Naive B cell (primary cell): ENCODE results near the gene ONECUT1. TPM values are rescaled to one million over a fixed set of nuclear protein-coding genes. Genes with fewer than 3 reads are reported as not detected.
"Not testable (repeated sequence)": the region's sequence is repeated elsewhere in the genome, so short reads cannot be mapped to it uniquely, and the experiment has no call there.

ENCODE experiments used
- ATAC-seq, 2 donors: fragments of 150-1000 bp; cut with Tn5 transposase; 2 replicates each; pipeline ENCODE4 v1.10.0; 2021; ENCODE audit warnings: low read depth in 2 of 2, mild to moderate bottlenecking in 2 of 2, moderate library complexity in 2 of 2
- DNase-seq: peaks from one replicate; pipeline ENCODE4 v3.0.0; 2022
- H3K27ac Mint-ChIP-seq, 6 donors: one replicate each; pipeline ENCODE4 v1.8.0; 2020 to 2022; ENCODE audit warnings: mild to moderate bottlenecking in 6 of 6, mixed read lengths in 6 of 6, moderate library complexity in 5 of 6, inconsistent platforms in 2 of 6
- H3K27me3 Mint-ChIP-seq, 3 donors: one replicate each; pipeline ENCODE4 v1.8.0; 2021 to 2022; ENCODE audit warnings: mixed read lengths in 3 of 3, mild to moderate bottlenecking in 1 of 3
- H3K36me3 Mint-ChIP-seq, 2 donors: one replicate each; pipeline ENCODE4 v1.8.0; 2020 to 2022; ENCODE audit warnings: mixed read lengths in 2 of 2, inconsistent platforms in 1 of 2, mild to moderate bottlenecking in 1 of 2
- H3K4me1 Mint-ChIP-seq, 3 donors: one replicate each; pipeline ENCODE4 v1.8.0; 2020 to 2022; ENCODE audit warnings: mixed read lengths in 3 of 3, inconsistent platforms in 1 of 3, mild to moderate bottlenecking in 1 of 3, moderate library complexity in 1 of 3
- H3K4me3 Mint-ChIP-seq, 8 donors: one replicate each; pipeline ENCODE4 v1.8.0; 2020 to 2022; ENCODE audit warnings: mild to moderate bottlenecking in 8 of 8, mixed read lengths in 8 of 8, moderate library complexity in 8 of 8, inconsistent platforms in 2 of 8
- H3K9me3 Mint-ChIP-seq, 7 donors: one replicate each; pipeline ENCODE4 v1.8.0; 2020 to 2022; ENCODE audit warnings: mixed read lengths in 7 of 7, mild to moderate bottlenecking in 5 of 7, inconsistent platforms in 2 of 7, moderate library complexity in 1 of 7
- polyA plus RNA-seq, 6 donors: library from polyadenylated mRNA; unstranded; fragments of 300-500 nt; fragmentation: Illumina TruSeq; gene quantifications; one replicate each; pipeline ENCODE4 v1.2.3, GENCODE V29; 2021; ENCODE audit warnings: low read depth in 6 of 6

Gene ONECUT1
- polyA plus RNA-seq, result not detected

- Mint-ChIP-seq H3K27ac (peak within 1 kb of the TSS in 5 of 6 donors; percentile 57 to 97 (median 82)), H3K4me3 (peak within 1 kb of the TSS; percentile 50 to 93 (median 86)), H3K27me3 (peaks cover 60 to 95% (median 79%) of the 10 kb centered on the region in 3 donors), H3K36me3 (peaks cover 5 to 9% of the 10 kb centered on the region in 2 donors), H3K4me1 (peaks cover 27 to 50% (median 42%) of the 10 kb centered on the region in 3 donors), H3K9me3 (peaks cover 0 to 17% (median 8%) of the 10 kb centered on the region in 7 donors)
- DNase-seq, result peak; percentile 59
- ATAC-seq, result peak; percentile 70 to 74
Measured at GRCh38 chr15:52790169-52790708, at the start of gene ONECUT1. Gene ONECUT1, minus strand, starts transcription at chr15:52790336. Its CDS starts 452 bp downstream, at chr15:52789884.

GRCh38 chr15:52834379-52834778 lies 44.2 kb upstream of the ONECUT1 start:
- ATAC-seq (no peak), DNase-seq (no peak)
- Mint-ChIP-seq H3K36me3 (peaks cover 0 to 8% of the 10 kb centered on the region in 2 donors), H3K4me1 (no peaks in the 10 kb centered on the region), H3K9me3 (peaks cover 2 to 12% (median 7%) of the 10 kb centered on the region in 7 donors), H3K27ac (peak overlapping the region in 1 of 6 donors; percentile 52), H3K4me3 (no peak overlapping the region), H3K27me3 (peaks cover 20 to 35% (median 32%) of the 10 kb centered on the region in 3 donors)

- not testable (repeated sequence) for ATAC-seq, H3K36me3 Mint-ChIP-seq, DNase-seq, H3K4me1 Mint-ChIP-seq, H3K27ac Mint-ChIP-seq, H3K4me3 Mint-ChIP-seq
- Mint-ChIP-seq H3K9me3 (peaks cover 0 to 14% (median 9%) of the 10 kb centered on the region in 7 donors), H3K27me3 (peaks cover 37 to 53% (median 40%) of the 10 kb centered on the region in 3 donors)
Measured at GRCh38 chr15:52824169-52824942, 34.2 kb upstream of the ONECUT1 start.

- H3K9me3 Mint-ChIP-seq, result peaks cover 0 to 4% (median 2%) of the 10 kb centered on the region in 7 donors
- no peaks in the 10 kb centered on the region for H3K4me1 Mint-ChIP-seq
- no peak for DNase-seq
- H3K4me3 Mint-ChIP-seq, result no peak overlapping the region
- no peak for ATAC-seq
- no peak overlapping the region for H3K27ac Mint-ChIP-seq
- no peaks in the 10 kb centered on the region for H3K36me3 Mint-ChIP-seq
- peaks cover 51 to 62% (median 59%) of the 10 kb centered on the region in 3 donors for H3K27me3 Mint-ChIP-seq
Measured at GRCh38 chr15:52822475-52822874, 32.3 kb upstream of the ONECUT1 start.

GRCh38 chr15:52819253-52819652 lies 29.1 kb upstream of the ONECUT1 start:
- Mint-ChIP-seq H3K4me1 (no peaks in the 10 kb centered on the region), H3K27me3 (peaks cover 61 to 72% (median 64%) of the 10 kb centered on the region in 3 donors)

GRCh38 chr15:52815899-52816298 lies 25.8 kb upstream of the ONECUT1 start:
- H3K27ac Mint-ChIP-seq, H3K4me3 Mint-ChIP-seq, ATAC-seq, DNase-seq, H3K36me3 Mint-ChIP-seq, H3K4me1 Mint-ChIP-seq: not testable (repeated sequence)
- Mint-ChIP-seq H3K27me3 (peaks cover 62 to 72% (median 64%) of the 10 kb centered on the region in 3 donors), H3K9me3 (peaks cover 5 to 21% (median 10%) of the 10 kb centered on the region in 7 donors)

More at GRCh38 chr15:52819253-52819652, 29.1 kb upstream of the ONECUT1 start:
- no peak overlapping the region for H3K4me3 Mint-ChIP-seq
- peaks cover 0 to 8% of the 10 kb centered on the region in 2 donors for H3K36me3 Mint-ChIP-seq
- DNase-seq (no peak), ATAC-seq (no peak)
- peaks cover 5 to 21% (median 8%) of the 10 kb centered on the region in 7 donors for H3K9me3 Mint-ChIP-seq
- H3K27ac Mint-ChIP-seq, result no peak overlapping the region

DNA sequence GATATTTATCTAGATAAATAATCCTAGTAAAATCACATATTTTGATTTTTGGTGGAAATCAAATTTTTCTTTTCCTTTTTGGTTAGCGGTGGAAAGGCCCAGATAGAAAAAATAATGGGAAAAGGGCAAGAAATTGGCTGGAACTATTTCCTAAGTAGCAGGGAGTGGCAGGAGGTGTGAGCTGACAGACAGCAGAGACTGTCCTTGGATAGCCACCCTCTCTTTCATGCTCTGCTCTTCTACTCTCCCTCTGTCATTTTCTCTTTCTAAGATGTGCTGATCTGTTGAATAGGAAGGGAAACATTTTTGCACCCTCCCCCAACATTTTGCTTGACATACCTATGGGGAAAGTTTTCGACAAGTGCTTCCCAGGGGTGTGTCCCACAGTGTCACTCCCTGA lies 18.9 kb upstream of the ONECUT1 start:
- peaks cover 0 to 2% (median 0%) of the 10 kb centered on the region in 7 donors for H3K9me3 Mint-ChIP-seq
- no peaks in the 10 kb centered on the region for H3K36me3 Mint-ChIP-seq
- no peak overlapping the region for H3K4me3 Mint-ChIP-seq
- H3K4me1 Mint-ChIP-seq, result peaks cover 9 to 13% (median 9%) of the 10 kb centered on the region in 3 donors
- peaks cover 68 to 71% (median 69%) of the 10 kb centered on the region in 3 donors for H3K27me3 Mint-ChIP-seq
- no peak for ATAC-seq
- peak overlapping the region in 1 of 6 donors; percentile 50 for H3K27ac Mint-ChIP-seq
- no peak for DNase-seq

DNA sequence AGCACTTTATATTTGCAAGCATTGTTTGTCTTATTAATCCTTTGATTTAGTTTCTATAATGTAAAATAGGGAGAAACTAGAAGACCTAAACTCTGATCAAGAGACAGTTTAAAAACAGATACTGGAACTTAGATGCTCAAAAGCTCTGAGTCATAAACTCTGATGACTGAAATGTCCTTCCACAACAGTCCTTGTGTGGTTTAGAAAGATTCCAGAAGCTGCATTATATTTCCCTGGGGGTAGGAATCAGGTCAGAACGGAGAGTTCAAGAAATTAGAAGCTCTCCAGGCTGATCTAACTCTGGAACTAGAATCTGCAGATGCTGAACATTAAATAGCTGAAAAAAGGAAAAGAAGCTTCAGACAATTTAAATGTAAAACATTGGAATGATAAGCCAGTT lies 18.3 kb upstream of the ONECUT1 start:
- no peak overlapping the region for H3K27ac Mint-ChIP-seq
- ATAC-seq, result no peak
- H3K9me3 Mint-ChIP-seq, result peaks cover 0 to 2% (median 0%) of the 10 kb centered on the region in 7 donors
- no peak for DNase-seq
- H3K4me3 Mint-ChIP-seq, result no peak overlapping the region
- H3K27me3 Mint-ChIP-seq, result peaks cover 67 to 72% (median 71%) of the 10 kb centered on the region in 3 donors
- H3K4me1 Mint-ChIP-seq, result peaks cover 9 to 17% (median 10%) of the 10 kb centered on the region in 3 donors
- H3K36me3 Mint-ChIP-seq, result no peaks in the 10 kb centered on the region

DNA sequence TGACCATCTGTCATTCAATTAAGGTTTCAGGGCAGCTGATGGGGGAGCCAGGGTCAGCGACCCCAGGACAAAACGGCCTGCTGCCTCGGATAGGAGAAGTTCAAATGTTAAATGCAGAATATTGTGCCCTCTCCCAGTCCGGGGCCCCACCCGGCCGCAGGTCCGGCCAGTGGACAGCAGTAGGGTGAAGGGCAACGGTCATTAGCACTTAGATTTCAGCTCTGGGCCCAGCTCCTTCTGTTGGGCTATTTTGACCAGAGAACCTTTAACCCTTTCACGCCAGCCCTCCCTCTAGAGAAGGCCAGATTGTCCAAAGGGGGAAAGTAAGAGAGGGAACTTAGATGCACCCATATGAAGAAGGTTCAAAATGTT lies 16.1 kb upstream of the ONECUT1 start:
- no peaks in the 10 kb centered on the region for H3K36me3 Mint-ChIP-seq
- peaks cover 0 to 13% (median 5%) of the 10 kb centered on the region in 7 donors for H3K9me3 Mint-ChIP-seq
- H3K27ac Mint-ChIP-seq, result no peak overlapping the region
- peak overlapping the region in 7 of 8 donors; percentile 37 to 81 (median 57) for H3K4me3 Mint-ChIP-seq
- no peak for ATAC-seq
- DNase-seq, result no peak
- peaks cover 9 to 21% (median 10%) of the 10 kb centered on the region in 3 donors for H3K4me1 Mint-ChIP-seq
- H3K27me3 Mint-ChIP-seq, result peaks cover 72 to 84% (median 76%) of the 10 kb centered on the region in 3 donors

DNA sequence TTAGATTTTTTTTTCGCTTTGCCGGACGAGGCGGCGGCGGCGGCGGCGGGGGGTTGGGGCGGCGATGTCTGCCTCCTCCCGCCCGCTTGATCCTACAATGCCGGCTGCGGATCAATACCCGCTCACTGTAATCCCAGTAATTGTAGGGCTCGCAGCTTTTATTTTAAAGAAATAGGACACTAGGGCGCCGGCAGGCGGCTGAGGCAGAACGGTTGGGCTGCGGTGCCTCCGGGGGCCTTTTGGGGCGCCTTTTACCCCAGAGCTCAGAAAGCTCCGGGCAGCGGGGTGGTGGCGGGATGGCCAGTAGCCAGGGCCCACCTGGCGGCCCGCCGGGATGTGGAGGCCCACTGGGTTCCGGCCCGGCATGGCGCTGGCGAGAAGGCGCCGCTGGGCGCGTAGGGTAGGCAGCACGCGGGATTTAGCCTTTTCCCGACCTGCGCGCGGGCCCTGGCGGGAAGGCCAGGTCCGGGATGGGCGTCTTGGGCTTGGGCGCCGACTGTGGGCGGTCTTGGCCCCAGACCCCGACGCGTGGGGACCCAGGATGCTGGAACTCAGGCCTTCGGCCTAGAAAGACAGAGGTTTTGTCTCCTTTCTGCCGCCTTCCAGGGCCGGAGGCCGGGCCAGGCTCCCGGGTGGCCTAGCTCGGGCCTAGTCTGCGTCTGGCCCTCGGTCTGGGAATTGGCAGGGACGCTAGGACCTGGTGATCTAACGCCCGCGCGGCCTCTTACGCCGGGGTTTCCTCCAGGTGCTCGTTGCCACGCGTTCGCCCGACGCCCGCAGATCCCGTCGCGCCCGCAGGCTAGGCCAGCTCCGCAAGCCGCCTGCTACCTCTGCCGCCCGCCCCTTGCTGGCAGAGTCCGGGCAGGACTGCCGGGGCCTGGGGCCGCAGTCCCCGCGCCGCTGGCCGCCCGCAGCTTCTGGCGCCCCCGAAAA lies 15.5 kb upstream of the ONECUT1 start:
- DNase-seq, result no peak
- ATAC-seq, result peak; percentile 70 to 72
- H3K4me1 Mint-ChIP-seq, result peaks cover 10 to 27% (median 14%) of the 10 kb centered on the region in 3 donors
- peak overlapping the region; percentile 59 to 91 (median 83) for H3K4me3 Mint-ChIP-seq
- H3K9me3 Mint-ChIP-seq, result peaks cover 0 to 19% (median 11%) of the 10 kb centered on the region in 7 donors
- peaks cover 72 to 84% (median 76%) of the 10 kb centered on the region in 3 donors for H3K27me3 Mint-ChIP-seq
- no peak overlapping the region for H3K27ac Mint-ChIP-seq
- no peaks in the 10 kb centered on the region for H3K36me3 Mint-ChIP-seq

DNA sequence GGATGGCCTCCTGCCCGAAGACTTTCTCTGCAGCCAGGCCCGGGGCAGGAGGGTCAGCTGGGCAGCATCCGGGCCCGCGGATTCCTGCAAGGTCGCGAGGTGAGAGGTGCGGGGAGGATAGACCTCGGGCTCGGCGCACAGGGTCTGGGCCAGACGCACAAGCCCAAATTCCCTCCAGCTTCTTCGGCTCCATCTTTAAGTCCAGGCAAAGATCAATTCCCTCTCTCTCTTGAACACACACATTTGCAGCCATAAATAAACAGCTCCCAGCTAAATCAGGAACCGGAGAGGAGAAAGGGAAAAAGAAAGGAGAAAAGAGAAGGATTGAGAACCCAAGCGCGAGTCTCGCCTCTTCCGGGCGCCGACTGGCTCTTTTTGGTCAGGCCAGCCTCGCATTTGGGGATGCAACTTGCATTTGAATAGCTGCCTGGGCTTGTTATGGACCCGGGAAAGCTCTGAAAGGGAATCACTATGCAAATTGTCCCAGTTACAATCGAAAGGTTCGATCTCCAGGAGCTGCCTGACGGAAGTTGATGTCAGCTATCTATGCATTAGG lies 14.5 kb upstream of the ONECUT1 start:
- Mint-ChIP-seq H3K27ac (peak overlapping the region in 1 of 6 donors; percentile 82), H3K27me3 (peaks cover 69 to 83% (median 78%) of the 10 kb centered on the region in 3 donors), H3K36me3 (peaks cover 0 to under 1% of the 10 kb centered on the region in 2 donors), H3K9me3 (peaks cover 0 to 22% (median 11%) of the 10 kb centered on the region in 7 donors), H3K4me1 (peaks cover 10 to 31% (median 14%) of the 10 kb centered on the region in 3 donors), H3K4me3 (peak overlapping the region; percentile 72 to 91 (median 83))
- ATAC-seq (no peak), DNase-seq (no peak)

DNA sequence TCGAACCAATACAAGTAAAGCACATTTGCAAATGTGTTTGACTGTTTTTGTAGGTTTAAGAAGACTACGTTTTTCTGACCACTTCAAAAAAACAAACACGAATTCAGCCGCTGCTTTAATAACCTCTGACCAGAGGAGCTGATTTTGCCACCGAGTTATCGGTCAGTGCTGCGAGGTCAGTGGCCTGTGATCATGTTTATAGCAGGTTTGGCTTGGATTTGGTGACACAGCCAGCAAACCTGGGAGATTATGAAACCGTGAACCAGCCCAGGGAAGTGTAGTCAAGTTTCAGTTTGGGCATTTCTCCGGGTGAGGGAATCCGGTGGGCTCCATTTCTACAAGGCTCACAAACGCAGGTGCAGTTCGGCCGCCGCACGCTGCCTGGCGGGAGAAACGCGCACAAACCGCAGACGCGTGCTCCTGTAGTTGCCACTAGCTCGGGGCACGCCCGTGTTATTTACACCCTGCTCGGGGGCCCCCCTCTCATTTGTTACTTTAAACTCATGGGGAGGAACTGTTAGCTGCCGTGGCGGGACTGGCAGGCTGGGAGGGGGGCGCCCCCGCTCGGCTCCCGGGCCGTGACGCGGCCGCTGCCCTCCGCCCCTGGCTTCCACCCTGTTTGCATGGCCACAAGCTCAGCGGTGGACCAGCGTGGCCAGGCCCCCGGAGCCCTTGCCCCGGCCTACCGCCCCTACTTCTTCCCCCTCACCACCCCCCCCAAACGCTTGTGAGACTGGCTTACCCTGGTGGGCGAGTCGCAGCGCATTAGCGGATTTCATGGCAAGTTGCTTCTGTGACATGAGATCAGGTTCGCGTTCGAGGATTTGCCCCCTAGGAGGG lies 13.6 kb upstream of the ONECUT1 start:
- Mint-ChIP-seq H3K9me3 (peaks cover 0 to 27% (median 11%) of the 10 kb centered on the region in 7 donors), H3K4me3 (peak overlapping the region; percentile 72 to 91 (median 82)), H3K27me3 (peaks cover 69 to 84% (median 74%) of the 10 kb centered on the region in 3 donors), H3K4me1 (peaks cover 16 to 36% (median 21%) of the 10 kb centered on the region in 3 donors), H3K27ac (peak overlapping the region in 2 of 6 donors; percentile 49 to 82), H3K36me3 (peaks cover 0 to 8% of the 10 kb centered on the region in 2 donors)
- DNase-seq (no peak), ATAC-seq (peak; percentile 15 to 48)
